GM10248 (cell line): ENCODE measurements around the gene SOCS7.
A peak's percentile ranks its signal among the peaks of the same experiment; 100 is the strongest.

ENCODE experiments used
- CTCF ChIA-PET: fragments of 300-600 bp; sonication (Branson Sonifier 250); formaldehyde crosslinking; extraction: SDS; loops from one replicate; lab custom pipeline; 2021; ENCODE audit warnings: antibody characterized with exemption; lab: Yijun Ruan, JAX
- POLR2A ChIA-PET: fragments of 350-650 bp; sonication (Branson Sonifier 250); formaldehyde crosslinking; extraction: SDS; loops from one replicate; lab custom pipeline; 2020; ENCODE audit warnings: antibody characterized with exemption; lab: Yijun Ruan, JAX
- DNase-seq: peaks from one replicate; pipeline ENCODE4 v3.0.0; 2012; ENCODE audit errors: extremely low spot score
- TF ChIP-seq, protein P1 (sequence below): IDR thresholded peaks from 2 replicates; pipeline ENCODE4 v1.5.1; 2012; ENCODE audit warnings: mild to moderate bottlenecking, low read depth; ENCODE audit errors: extremely low read depth, missing control alignments, control extremely low read depth

The SOCS7 gene

DNA sequence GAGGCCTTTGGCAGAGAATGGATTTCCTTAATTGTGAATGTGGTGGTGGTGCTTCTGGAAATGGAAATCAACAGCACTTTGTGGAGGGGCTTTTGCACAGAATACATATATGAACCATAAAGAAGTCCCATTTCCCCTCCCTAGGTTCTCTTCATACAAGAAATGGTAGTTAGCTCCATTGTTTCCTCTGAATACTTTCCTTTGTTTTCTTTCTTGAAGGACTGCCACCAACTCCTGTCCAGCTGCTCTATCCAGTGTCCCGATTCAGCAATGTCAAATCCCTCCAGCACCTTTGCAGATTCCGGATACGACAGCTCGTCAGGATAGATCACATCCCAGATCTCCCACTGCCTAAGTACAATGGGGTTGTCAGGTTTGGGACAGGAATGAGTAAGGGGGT lies 43.4 kb downstream of the SOCS7 start:
- TF ChIP-seq, protein P1, sequence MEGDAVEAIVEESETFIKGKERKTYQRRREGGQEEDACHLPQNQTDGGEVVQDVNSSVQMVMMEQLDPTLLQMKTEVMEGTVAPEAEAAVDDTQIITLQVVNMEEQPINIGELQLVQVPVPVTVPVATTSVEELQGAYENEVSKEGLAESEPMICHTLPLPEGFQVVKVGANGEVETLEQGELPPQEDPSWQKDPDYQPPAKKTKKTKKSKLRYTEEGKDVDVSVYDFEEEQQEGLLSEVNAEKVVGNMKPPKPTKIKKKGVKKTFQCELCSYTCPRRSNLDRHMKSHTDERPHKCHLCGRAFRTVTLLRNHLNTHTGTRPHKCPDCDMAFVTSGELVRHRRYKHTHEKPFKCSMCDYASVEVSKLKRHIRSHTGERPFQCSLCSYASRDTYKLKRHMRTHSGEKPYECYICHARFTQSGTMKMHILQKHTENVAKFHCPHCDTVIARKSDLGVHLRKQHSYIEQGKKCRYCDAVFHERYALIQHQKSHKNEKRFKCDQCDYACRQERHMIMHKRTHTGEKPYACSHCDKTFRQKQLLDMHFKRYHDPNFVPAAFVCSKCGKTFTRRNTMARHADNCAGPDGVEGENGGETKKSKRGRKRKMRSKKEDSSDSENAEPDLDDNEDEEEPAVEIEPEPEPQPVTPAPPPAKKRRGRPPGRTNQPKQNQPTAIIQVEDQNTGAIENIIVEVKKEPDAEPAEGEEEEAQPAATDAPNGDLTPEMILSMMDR: no peak
- CTCF ChIA-PET: interaction anchor here (0.9 to 2.4 kb wide), 4 partner anchors 8 to 46 kb away, joined by 3 to 11 read pairs (median 4); no protein-coding TSS in a partner anchor
- POLR2A ChIA-PET: no interaction called here
- DNase-seq: no peak

- DNase-seq: no peak
- POLR2A ChIA-PET: no interaction called here
- CTCF ChIA-PET: interaction anchor here (1.4 kb wide), 1 partner anchor 11 kb away, joined by 3 read pairs; no protein-coding TSS in a partner anchor
- TF ChIP-seq, protein P1: no peak
Observed at GRCh38 chr17:38397227-38397626, 45.6 kb downstream of the SOCS7 start.

DNA sequence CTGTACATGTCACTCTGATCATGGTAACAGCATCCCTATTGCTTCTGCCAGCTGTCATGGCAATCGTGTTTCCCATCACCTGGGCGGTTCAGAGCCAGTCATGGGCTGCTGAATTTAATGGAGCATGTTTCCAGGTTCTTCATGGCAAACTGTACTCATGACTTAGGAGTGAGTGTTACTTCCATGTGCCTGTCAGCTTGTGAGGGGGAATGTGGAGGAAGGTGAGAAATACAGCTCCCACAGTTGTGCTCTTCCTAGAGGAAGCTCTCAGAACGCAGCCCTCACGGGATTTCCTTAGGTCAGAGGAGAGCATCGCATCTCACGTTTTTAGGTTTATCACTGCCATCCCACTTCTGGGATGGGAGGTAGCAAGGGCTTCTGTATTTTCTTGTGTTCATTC lies 48.6 kb downstream of the SOCS7 start:
- TF ChIP-seq, protein P1: no peak
- DNase-seq: no peak
- ChIA-PET POLR2A (no interaction called here), CTCF (interaction anchor here (1.4 to 2.8 kb wide), 4 partner anchors 9 to 52 kb away, joined by 3 to 15 read pairs (median 5); no protein-coding TSS in a partner anchor)

DNA sequence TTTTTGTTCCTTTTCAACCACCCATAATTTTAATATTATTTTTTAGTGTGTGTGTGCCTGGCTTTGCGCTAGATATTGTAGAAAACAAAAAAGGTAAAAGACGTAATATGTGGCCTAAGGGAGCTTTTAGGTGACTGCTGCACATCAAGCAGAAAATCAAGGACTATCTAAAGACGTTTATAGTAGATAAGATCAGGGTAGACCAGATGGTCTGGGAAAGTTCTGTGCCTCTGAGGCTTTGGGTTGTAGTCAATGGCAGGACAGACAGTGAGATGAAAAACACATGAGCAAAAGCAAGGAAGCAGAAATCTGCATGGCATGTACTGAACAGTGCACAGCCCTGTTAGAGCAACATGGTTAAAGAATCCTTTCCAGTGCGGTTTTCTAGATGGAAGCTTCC lies 49.8 kb downstream of the SOCS7 start:
- TF ChIP-seq, protein P1: no peak
- POLR2A ChIA-PET: no interaction called here
- CTCF ChIA-PET: interaction anchor here (1.3 to 2.8 kb wide), 4 partner anchors 10 to 53 kb away, joined by 3 to 15 read pairs (median 4); no protein-coding TSS in a partner anchor
- DNase-seq: no peak

- DNase-seq: no peak
- TF ChIP-seq, protein P1: peak; percentile 12
- ChIA-PET CTCF (interaction anchor here (1.3 to 2.0 kb wide), 4 partner anchors 9 to 36 kb away, joined by 3 to 6 read pairs (median 5); no protein-coding TSS in a partner anchor), POLR2A (no interaction called here)
Observed at GRCh38 chr17:38402897-38403296, 51.3 kb downstream of the SOCS7 start.

GRCh38 chr17:38403491-38403890 lies 51.8 kb downstream of the SOCS7 start:
- ChIA-PET POLR2A (no interaction called here), CTCF (interaction anchor here (0.9 to 2.0 kb wide), 5 partner anchors 8 to 52 kb away, joined by 3 to 6 read pairs (median 3); partner anchors contain the start of gene SOCS7)
- TF ChIP-seq, protein P1: no peak
- no peak for DNase-seq
